ENCODE results near the gene TCHP.

TCHP gene

GRCh38 chr12:109966546-109966945, 66.5 kb downstream of the TCHP start:
- no peak for DNase-seq

DNA sequence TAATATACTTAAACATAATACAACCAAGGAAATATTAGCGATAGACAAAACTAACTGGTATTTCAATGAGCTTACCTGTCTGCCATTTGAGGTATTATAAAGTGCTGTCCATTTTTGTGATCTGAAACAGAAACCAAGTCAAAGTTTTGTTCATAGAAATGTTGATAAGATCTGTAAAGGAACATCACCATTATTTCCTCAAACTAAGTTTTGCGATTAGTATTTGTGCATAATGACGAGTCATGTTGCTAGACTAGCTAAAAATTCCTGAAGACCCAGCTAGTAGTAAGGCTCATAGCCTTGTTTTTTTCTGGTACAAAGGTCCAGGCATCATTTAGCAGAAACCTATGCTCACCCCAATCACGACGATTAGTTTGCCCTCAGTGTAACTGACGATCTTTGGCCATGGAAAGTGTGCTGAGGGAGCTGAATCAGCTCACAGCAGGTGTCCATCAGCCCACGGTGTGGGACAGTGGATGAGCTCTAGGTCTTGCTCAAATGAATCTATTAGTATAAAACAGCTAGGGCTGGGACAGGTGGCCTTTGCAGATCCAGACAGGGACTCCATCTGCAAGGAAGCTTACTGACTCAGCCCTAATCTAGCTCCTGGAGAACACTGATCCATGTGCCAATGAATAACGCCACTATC, 67.4 kb downstream of the TCHP start:
- peak; percentile 12 for DNase-seq
